Activated CD8-positive, alpha-beta T cell treated with anti-CD3 and anti-CD28 coated beads for 36 hours (primary cell): ENCODE data around the gene SOS1. TPM values are rescaled to one million over a fixed set of nuclear protein-coding genes. Genes with fewer than 3 reads are reported as not detected.
A peak's percentile ranks its signal among the peaks of the same experiment; 100 is the strongest.
"Not testable (repeated sequence)": the region's sequence is repeated elsewhere in the genome, so short reads cannot be mapped to it uniquely, and the experiment has no call there.

Experiments
- ATAC-seq: fragments of 200-7000 bp; cut with Tn5 transposase; one replicate; pipeline ENCODE4 v1.10.0; 2021; ENCODE audit warnings: mild to moderate bottlenecking, moderate library complexity
- CTCF ChIA-PET: fragments of 350-600 bp; sonication (Branson Sonifier 250); formaldehyde crosslinking; loops from one replicate; lab custom pipeline; 2021; ENCODE audit warnings: antibody characterized with exemption; lab: Charles Lee
- POLR2A ChIA-PET: fragments of 350-600 bp; sonication (Branson Sonifier 250); formaldehyde crosslinking; loops from one replicate; lab custom pipeline; 2021; ENCODE audit warnings: antibody characterized with exemption; lab: Charles Lee
- DNase-seq: peaks from one replicate; pipeline ENCODE4 v3.0.0-alpha.2; 2020
- H3K27ac Mint-ChIP-seq: one replicate; pipeline ENCODE4 v1.8.0; 2021; ENCODE audit warnings: mild to moderate bottlenecking, mixed read lengths
- H3K27me3 Mint-ChIP-seq: one replicate; pipeline ENCODE4 v1.8.0; 2021; ENCODE audit warnings: mixed read lengths
- H3K36me3 Mint-ChIP-seq: one replicate; pipeline ENCODE4 v1.8.0; 2021; ENCODE audit warnings: low read depth, mixed read lengths
- H3K4me1 Mint-ChIP-seq: one replicate; pipeline ENCODE4 v1.8.0; 2021; ENCODE audit warnings: low read depth, mixed read lengths
- H3K4me3 Mint-ChIP-seq: one replicate; pipeline ENCODE4 v1.8.0; 2021; ENCODE audit warnings: mild to moderate bottlenecking, moderate library complexity, mixed read lengths
- H3K9me3 Mint-ChIP-seq: one replicate; pipeline ENCODE4 v1.8.0; 2021; ENCODE audit warnings: mixed read lengths
- intact Hi-C: fragments of 100-400 bp; cut with micrococcal nuclease; formaldehyde crosslinking; loops from one replicate; pipeline ENCODE4 v1.10.0; 2022
- total RNA-seq, 2 experiments: library from RNA; stranded (reverse); gene quantifications; one replicate each; pipeline ENCODE4 v1.2.3, GENCODE V29; 2021
- TF ChIP-seq, protein P1 (sequence below): fragments of 200-600 bp; IDR thresholded peaks from one replicate; pipeline ENCODE4 v1.8.0; 2022; ENCODE audit warnings: antibody characterized with exemption, mild to moderate bottlenecking

Gene SOS1
- total RNA-seq, 2 experiments from 2014 or later: 43.6 to 56.8 TPM

DNA sequence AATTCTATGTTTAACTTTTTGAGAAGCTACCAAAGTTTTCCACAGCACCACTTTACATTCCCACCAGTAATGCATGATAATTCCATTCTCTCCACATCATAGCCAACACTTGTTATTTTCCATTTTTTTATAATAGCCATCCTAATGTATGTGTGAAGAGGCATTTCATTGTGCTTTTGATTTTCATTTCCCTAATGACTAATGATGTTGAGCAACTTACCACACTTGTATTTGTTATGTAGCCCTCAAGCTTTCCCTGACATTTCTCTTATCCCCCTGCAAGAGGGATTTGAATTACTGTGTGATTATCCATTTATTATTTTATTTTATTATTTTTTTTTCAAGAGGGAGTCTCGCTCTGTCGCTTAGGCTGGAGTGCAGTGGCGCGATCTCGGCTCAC, 23.6 kb upstream of the SOS1 start:
- Mint-ChIP-seq H3K4me1 (peaks cover 19% of the 10 kb centered on the region), H3K27me3 (no peaks in the 10 kb centered on the region), H3K27ac (no peak overlapping the region), H3K36me3 (no peaks in the 10 kb centered on the region), H3K9me3 (no peaks in the 10 kb centered on the region), H3K4me3 (no peak overlapping the region)
- ChIA-PET POLR2A (interaction anchor here (0.7 to 0.8 kb wide), 2 partner anchors 24 to 46 kb away, joined by 3 read pairs; partner anchors contain the start of gene SOS1), CTCF (interaction anchor here (1.4 to 4.4 kb wide), 2 partner anchors 10 to 85 kb away, joined by 5 to 23 read pairs; no protein-coding TSS in a partner anchor)
- ATAC-seq (no peak), DNase-seq (no peak)
- TF ChIP-seq, protein P1, sequence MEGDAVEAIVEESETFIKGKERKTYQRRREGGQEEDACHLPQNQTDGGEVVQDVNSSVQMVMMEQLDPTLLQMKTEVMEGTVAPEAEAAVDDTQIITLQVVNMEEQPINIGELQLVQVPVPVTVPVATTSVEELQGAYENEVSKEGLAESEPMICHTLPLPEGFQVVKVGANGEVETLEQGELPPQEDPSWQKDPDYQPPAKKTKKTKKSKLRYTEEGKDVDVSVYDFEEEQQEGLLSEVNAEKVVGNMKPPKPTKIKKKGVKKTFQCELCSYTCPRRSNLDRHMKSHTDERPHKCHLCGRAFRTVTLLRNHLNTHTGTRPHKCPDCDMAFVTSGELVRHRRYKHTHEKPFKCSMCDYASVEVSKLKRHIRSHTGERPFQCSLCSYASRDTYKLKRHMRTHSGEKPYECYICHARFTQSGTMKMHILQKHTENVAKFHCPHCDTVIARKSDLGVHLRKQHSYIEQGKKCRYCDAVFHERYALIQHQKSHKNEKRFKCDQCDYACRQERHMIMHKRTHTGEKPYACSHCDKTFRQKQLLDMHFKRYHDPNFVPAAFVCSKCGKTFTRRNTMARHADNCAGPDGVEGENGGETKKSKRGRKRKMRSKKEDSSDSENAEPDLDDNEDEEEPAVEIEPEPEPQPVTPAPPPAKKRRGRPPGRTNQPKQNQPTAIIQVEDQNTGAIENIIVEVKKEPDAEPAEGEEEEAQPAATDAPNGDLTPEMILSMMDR: no peak
- intact Hi-C loops: no loop called here

DNA sequence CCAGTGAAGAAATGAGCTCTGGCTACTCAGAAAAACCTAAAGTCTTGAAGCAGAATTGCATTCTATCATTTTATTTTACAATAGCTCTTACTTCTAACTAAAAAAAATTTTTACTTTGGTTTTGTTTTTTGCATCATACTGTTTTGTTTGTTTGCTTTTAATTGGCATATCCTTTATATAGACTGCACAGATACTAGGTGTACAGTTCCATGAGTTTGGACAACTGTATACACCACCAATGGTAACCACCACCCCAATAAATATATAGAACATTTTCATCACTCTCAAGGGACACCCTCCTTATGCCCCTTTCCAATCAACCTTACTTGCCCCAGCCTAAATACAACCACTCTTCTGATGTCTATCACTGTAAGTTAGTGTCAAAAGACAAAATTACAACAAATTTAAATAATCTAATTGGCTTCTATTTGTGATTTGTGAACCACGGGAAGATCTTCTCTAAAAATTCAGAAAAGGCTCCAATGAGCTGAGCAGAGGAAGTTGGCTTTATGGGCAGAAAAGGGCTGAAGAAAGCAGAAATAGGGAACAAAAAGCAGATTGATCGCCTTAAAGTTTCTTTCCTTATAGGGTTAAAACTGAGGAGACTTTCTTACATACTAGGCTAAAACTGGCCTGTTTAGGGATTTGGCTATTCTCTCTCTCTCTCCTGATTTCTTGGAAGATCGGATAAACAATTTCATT, 22.2 kb upstream of the SOS1 start:
- POLR2A ChIA-PET: interaction anchor here (1.0 kb wide), 1 partner anchor 15 kb away, joined by 3 read pairs; no protein-coding TSS in a partner anchor
- TF ChIP-seq, protein P1: no peak
- Mint-ChIP-seq H3K36me3 (no peaks in the 10 kb centered on the region), H3K27ac (no peak overlapping the region), H3K27me3 (no peaks in the 10 kb centered on the region), H3K9me3 (no peaks in the 10 kb centered on the region), H3K4me1 (peaks cover 24% of the 10 kb centered on the region), H3K4me3 (no peak overlapping the region)
- CTCF ChIA-PET: interaction anchor here (0.6 to 4.4 kb wide), 4 partner anchors 10 to 86 kb away, joined by 3 to 23 read pairs (median 3); no protein-coding TSS in a partner anchor
- intact Hi-C loops: no loop called here
- no peak for ATAC-seq
- no peak for DNase-seq

DNA sequence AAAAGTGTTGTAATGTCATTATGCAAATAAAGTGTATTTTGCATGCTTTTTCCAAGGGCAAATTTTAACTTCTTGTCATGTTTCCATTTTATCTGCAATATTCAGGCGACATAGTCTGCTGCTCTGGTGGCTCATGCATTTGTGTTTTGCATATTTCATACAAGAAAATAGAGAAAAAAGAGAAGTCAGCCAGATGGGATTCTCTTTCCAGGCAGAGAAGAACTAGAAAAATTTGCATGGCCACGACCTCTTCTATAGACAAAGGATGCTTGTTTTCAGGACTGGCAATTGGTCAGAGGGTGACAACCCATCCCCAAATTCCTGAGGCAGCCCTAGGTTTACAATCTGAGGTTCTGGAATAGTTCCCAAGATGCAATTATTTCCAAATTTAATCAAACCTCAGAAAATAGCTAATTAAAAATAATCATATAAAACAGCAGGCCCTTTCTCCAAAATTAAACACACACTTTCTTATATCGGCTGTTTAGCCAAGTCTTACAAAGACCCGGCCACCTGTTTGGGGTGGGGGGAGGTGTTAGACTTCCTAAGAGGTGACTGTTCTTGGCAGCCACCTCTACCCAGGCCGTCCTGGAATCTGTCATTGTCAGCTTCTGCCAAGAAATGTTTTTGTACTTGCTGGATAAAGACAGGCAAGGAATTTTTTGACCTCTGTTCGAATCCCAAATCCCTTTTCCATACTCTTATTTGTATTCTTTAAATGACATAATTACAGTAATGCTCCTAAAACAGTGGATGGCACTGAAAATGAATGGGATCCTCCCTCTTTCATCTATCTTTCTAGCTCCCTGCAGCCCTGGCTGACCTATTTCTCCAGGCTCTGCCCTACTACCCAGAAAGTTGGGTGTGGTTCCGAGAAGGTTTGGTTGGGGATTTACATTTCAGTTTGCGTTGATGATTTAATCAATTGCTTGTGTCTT, 20.8 kb upstream of the SOS1 start:
- ChIA-PET POLR2A (interaction anchor here (0.9 kb wide), 1 partner anchor 69 kb away, joined by 4 read pairs; no protein-coding TSS in a partner anchor), CTCF (interaction anchor here (0.9 to 4.4 kb wide), 4 partner anchors 38 to 87 kb away, joined by 3 to 23 read pairs (median 4); no protein-coding TSS in a partner anchor)
- H3K27me3 Mint-ChIP-seq: no peaks in the 10 kb centered on the region
- intact Hi-C loops: no loop called here
- no peaks in the 10 kb centered on the region for H3K36me3 Mint-ChIP-seq
- H3K9me3 Mint-ChIP-seq: no peaks in the 10 kb centered on the region
- peaks cover 28% of the 10 kb centered on the region for H3K4me1 Mint-ChIP-seq
- TF ChIP-seq, protein P1: no peak
- peak; percentile 30 for ATAC-seq
- peak; percentile 21 for DNase-seq
- H3K4me3 Mint-ChIP-seq: no peak overlapping the region
- H3K27ac Mint-ChIP-seq: peak overlapping the region; percentile 12

DNA sequence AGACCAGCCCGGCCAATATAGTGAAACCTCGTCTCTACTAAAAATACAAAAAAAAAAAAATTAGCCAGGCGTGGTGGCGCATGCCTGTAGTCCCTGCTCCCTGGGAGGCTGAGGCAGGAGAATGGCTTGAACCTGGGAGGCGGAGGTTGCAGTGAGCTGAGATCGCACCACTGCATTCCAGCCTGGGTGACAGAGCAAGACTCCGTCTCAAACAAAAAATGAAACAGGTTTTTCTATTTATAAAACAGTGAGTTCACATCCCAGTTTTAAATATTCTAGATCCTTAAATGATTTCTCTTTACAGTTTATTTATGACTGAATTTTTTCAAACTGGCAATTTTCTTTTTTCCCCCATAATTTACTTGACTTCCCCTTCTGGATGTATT, 20.1 kb upstream of the SOS1 start:
- DNase-seq, intact Hi-C loops, H3K4me3 Mint-ChIP-seq, H3K27me3 Mint-ChIP-seq, H3K36me3 Mint-ChIP-seq, ATAC-seq, H3K27ac Mint-ChIP-seq, H3K9me3 Mint-ChIP-seq: not testable (repeated sequence)
- ChIA-PET POLR2A (interaction anchor here (0.9 kb wide), 1 partner anchor 70 kb away, joined by 4 read pairs; no protein-coding TSS in a partner anchor), CTCF (interaction anchor here (1.3 to 4.4 kb wide), 2 partner anchors 68 to 88 kb away, joined by 3 to 23 read pairs; no protein-coding TSS in a partner anchor)
- peaks cover 33% of the 10 kb centered on the region for H3K4me1 Mint-ChIP-seq

DNA sequence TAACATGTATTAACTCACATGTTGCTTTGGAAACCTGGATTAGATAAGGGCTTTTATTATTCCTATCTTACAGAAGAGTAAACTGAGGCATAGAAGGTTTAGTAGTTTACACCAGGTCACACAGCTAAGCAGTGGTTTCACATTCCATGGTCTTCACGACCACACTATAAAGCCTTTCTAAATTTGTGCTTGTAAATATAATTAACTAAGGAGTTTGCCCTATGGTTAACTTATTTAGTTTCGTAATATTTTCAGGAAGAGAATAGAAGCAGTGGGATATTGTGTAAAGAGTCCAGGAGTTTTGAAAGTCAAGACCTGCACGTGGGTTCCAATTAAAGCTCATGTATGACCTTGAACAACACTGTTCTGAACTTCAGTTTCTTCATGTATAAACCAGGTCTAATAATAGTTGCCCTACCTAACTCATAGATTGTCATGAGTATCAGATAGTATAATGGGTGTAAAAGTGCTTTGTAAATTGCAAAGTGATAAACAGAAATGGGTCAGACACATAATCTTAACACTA, 19.5 kb upstream of the SOS1 start:
- intact Hi-C loops: no loop called here
- peaks cover 39% of the 10 kb centered on the region for H3K4me1 Mint-ChIP-seq
- no peak overlapping the region for H3K4me3 Mint-ChIP-seq
- CTCF ChIA-PET: interaction anchor here (0.8 kb wide), 1 partner anchor 19 kb away, joined by 3 read pairs; the partner anchor contains the start of gene SOS1
- no peaks in the 10 kb centered on the region for H3K36me3 Mint-ChIP-seq
- H3K9me3 Mint-ChIP-seq: no peaks in the 10 kb centered on the region
- H3K27me3 Mint-ChIP-seq: no peaks in the 10 kb centered on the region
- no peak overlapping the region for H3K27ac Mint-ChIP-seq
- no peak for ATAC-seq
- DNase-seq: no peak
- TF ChIP-seq, protein P1: no peak
- POLR2A ChIA-PET: no interaction called here
